Measurements from ENCODE around the gene TBC1D2B. TPM values are rescaled to one million over a fixed set of nuclear protein-coding genes. Genes with fewer than 3 reads are reported as not detected.

Gene TBC1D2B
- total and polyA plus RNA-seq, 11 donors: 5.1 to 45.2 (median 10.1) TPM

- peaks cover 11 to 97% (median 57%) of the 10 kb centered on the region in 12 donors for H3K4me1 ChIP-seq
- intact Hi-C loops (cut with DNase I): loop anchor here in 1 of 10 donors (5.0 kb wide), 1 partner anchor 49 kb away; no protein-coding TSS in a partner anchor
- H3K27me3 ChIP-seq: no peaks in the 10 kb centered on the region
- TF ChIP-seq POLR2A (IDR thresholded peaks at IDR 0.05) (no peak), CTCF (IDR thresholded peaks at IDR 0.05) (no peak)
- WGBS, 4 donors: 36 to 47% (median 45%) methylated on average over 2 of the region's 2 CpGs
- peaks cover 0 to 21% (median 11%) of the 10 kb centered on the region in 9 donors for H3K36me3 ChIP-seq
- DNase-seq (peak in 2 of 5 donors; percentile 35 to 58), ATAC-seq (peak; percentile 43 to 59 (median 51))
- H3K27ac ChIP-seq: peak overlapping the region in 8 of 12 donors; percentile 3 to 74 (median 42)
- no peak overlapping the region for H3K4me3 ChIP-seq
- no peaks in the 10 kb centered on the region for H3K9me3 ChIP-seq
These were observed 21.4 kb downstream of the TBC1D2B start for GRCh38 chr15:78055919-78056713.

- DNase-seq (no peak), ATAC-seq (no peak)
- peaks cover 21 to 99% (median 68%) of the 10 kb centered on the region in 12 donors for H3K4me1 ChIP-seq
- peak overlapping the region in 1 of 12 donors; percentile 74 for H3K27ac ChIP-seq
- no peaks in the 10 kb centered on the region for H3K9me3 ChIP-seq
- TF ChIP-seq POLR2A (IDR thresholded peaks at IDR 0.05) (no peak), CTCF (IDR thresholded peaks at IDR 0.05) (no peak)
- no peaks in the 10 kb centered on the region for H3K27me3 ChIP-seq
- no peak overlapping the region for H3K4me3 ChIP-seq
- peaks cover 0 to 27% (median 11%) of the 10 kb centered on the region in 9 donors for H3K36me3 ChIP-seq
- 88 to 92% (median 91%) methylated on average over 1 of the region's 1 CpG for WGBS, 4 donors
- intact Hi-C loops (cut with DNase I): loop anchor here in 1 of 10 donors (5.0 kb wide), 1 partner anchor 48 kb away; no protein-coding TSS in a partner anchor
These were observed 22.5 kb downstream of the TBC1D2B start for GRCh38 chr15:78054966-78055365.

- no peak overlapping the region for H3K4me3 ChIP-seq
- peaks cover 0 to 27% (median 11%) of the 10 kb centered on the region in 9 donors for H3K36me3 ChIP-seq
- DNase-seq (no peak), ATAC-seq (no peak)
- 80 to 93% (median 89%) methylated on average over 2 of the region's 2 CpGs for WGBS, 4 donors
- H3K27ac ChIP-seq: no peak overlapping the region
- intact Hi-C loops (cut with DNase I): no loop called here
- peaks cover 24 to 99% (median 70%) of the 10 kb centered on the region in 12 donors for H3K4me1 ChIP-seq
- TF ChIP-seq POLR2A (IDR thresholded peaks at IDR 0.05): no peak
- no peak for TF ChIP-seq CTCF (IDR thresholded peaks at IDR 0.05)
- no peaks in the 10 kb centered on the region for H3K9me3 ChIP-seq
- H3K27me3 ChIP-seq: no peaks in the 10 kb centered on the region
These were observed 23.0 kb downstream of the TBC1D2B start for GRCh38 chr15:78054518-78054917.

- intact Hi-C loops (cut with DNase I): no loop called here
- H3K4me1 ChIP-seq: peaks cover 27 to 99% (median 75%) of the 10 kb centered on the region in 12 donors
- DNase-seq: no peak
These were observed 25.0 kb downstream of the TBC1D2B start for GRCh38 chr15:78052545-78052944.

More at GRCh38 chr15:78052545-78052944, 25.0 kb downstream of the TBC1D2B start:
- TF ChIP-seq CTCF (IDR thresholded peaks at IDR 0.05): no peak
- peak overlapping the region in 3 of 12 donors; percentile 23 to 92 (median 46) for H3K27ac ChIP-seq
- peaks cover 0 to 27% (median 11%) of the 10 kb centered on the region in 9 donors for H3K36me3 ChIP-seq
- ATAC-seq: no peak
- H3K27me3 ChIP-seq: no peaks in the 10 kb centered on the region
- H3K9me3 ChIP-seq: no peaks in the 10 kb centered on the region
- 92 to 96% (median 94%) methylated on average over 5 of the region's 5 CpGs for WGBS, 4 donors
- H3K4me3 ChIP-seq: no peak overlapping the region

Measured in heart left ventricle (tissue), 16 donors.